Retinal pigment epithelial cell (primary cell): ENCODE data around the gene NEGR1.

Source experiments
- DNase-seq: peaks from one replicate; pipeline ENCODE4 v3.0.0-alpha.2; 2010; ENCODE audit warnings: low read depth
- H3K4me3 ChIP-seq: 2 replicates; pipeline ENCODE4 v1.5.1; 2011; ENCODE audit warnings: mild to moderate bottlenecking, low read length, control low read depth, moderate library complexity
- CTCF ChIP-seq: conservative IDR thresholded peaks from 2 replicates; pipeline ENCODE4 v1.5.1; 2011; ENCODE audit warnings: low read depth, low read length, control low read depth, inconsistent platforms

NEGR1 gene

GRCh38 chr1:71831646-71832045 lies 450.7 kb downstream of the NEGR1 start:
- H3K4me3 ChIP-seq, result no peak overlapping the region
- no peak for TF ChIP-seq CTCF
- DNase-seq, result no peak

- no peak overlapping the region for H3K4me3 ChIP-seq
- TF ChIP-seq CTCF, result no peak
- no peak for DNase-seq
These were observed 453.0 kb downstream of the NEGR1 start for GRCh38 chr1:71829346-71829745.

GRCh38 chr1:71828431-71829012 lies 453.8 kb downstream of the NEGR1 start:
- no peak for DNase-seq
- no peak for TF ChIP-seq CTCF
- H3K4me3 ChIP-seq, result no peak overlapping the region

- no peak for DNase-seq
- TF ChIP-seq CTCF, result no peak
- H3K4me3 ChIP-seq, result no peak overlapping the region
These were observed 458.5 kb downstream of the NEGR1 start for GRCh38 chr1:71823708-71824305.

GRCh38 chr1:71817028-71817427 lies 465.3 kb downstream of the NEGR1 start:
- no peak overlapping the region for H3K4me3 ChIP-seq
- TF ChIP-seq CTCF, result no peak
- no peak for DNase-seq

- no peak for TF ChIP-seq CTCF
- DNase-seq, result no peak
- no peak overlapping the region for H3K4me3 ChIP-seq
These were observed 473.3 kb downstream of the NEGR1 start for GRCh38 chr1:71809085-71809484.

- no peak overlapping the region for H3K4me3 ChIP-seq
- no peak for TF ChIP-seq CTCF
- no peak for DNase-seq
These were observed 478.2 kb downstream of the NEGR1 start for GRCh38 chr1:71804140-71804539.
